GM23338 (cell line): Measurements from ENCODE around the gene ZNF516.

ENCODE experiments used
- EZH2phosphoT487 ChIP-seq: fragments of 200-600 bp; sonication (generic); IDR thresholded peaks from one replicate; pipeline ENCODE4 v1.8.1; 2018; ENCODE audit warnings: antibody characterized with exemption; ENCODE audit not compliant: unreplicated experiment
- POLR2AphosphoS5 ChIP-seq: IDR thresholded peaks from 2 replicates; pipeline ENCODE4 v1.6.1; 2016; ENCODE audit warnings: antibody characterized with exemption, low read depth
- TF ChIP-seq, protein P1 (sequence below): IDR thresholded peaks from 2 replicates; pipeline ENCODE4 v1.6.1; 2016; ENCODE audit warnings: antibody characterized with exemption
- TF ChIP-seq, protein P2 (sequence below), 2 experiments: fragments of 200-600 bp in 1 of 2; sonication (generic) in 1 of 2; conservative IDR thresholded peaks; 2 replicates each; pipeline versions ENCODE4 v1.5.1 to v1.6.1; 2016 to 2017; ENCODE audit warnings: antibody characterized with exemption in 2 of 2, low read depth in 2 of 2, mild to moderate bottlenecking in 2 of 2, moderate library complexity in 1 of 2

DNA sequence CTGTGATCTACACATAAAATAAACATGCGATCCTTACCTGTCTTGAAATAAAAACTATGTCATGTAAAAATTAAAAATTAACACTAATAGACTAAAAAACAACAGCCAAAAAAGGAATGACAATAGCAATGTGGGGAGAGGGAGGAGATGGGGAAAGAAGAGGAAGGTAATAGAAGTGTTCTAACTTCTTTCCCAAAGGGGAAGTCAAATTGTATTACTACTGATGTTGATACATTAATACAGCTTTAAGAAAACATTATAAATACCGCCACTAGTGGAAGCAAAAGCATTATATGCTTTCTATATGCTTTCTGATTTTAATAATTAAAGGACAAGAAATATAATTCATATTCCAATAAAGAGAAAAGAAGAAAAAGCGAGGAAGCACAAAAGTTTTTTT lies 22.2 kb downstream of the ZNF516 start:
- TF ChIP-seq, protein P1, sequence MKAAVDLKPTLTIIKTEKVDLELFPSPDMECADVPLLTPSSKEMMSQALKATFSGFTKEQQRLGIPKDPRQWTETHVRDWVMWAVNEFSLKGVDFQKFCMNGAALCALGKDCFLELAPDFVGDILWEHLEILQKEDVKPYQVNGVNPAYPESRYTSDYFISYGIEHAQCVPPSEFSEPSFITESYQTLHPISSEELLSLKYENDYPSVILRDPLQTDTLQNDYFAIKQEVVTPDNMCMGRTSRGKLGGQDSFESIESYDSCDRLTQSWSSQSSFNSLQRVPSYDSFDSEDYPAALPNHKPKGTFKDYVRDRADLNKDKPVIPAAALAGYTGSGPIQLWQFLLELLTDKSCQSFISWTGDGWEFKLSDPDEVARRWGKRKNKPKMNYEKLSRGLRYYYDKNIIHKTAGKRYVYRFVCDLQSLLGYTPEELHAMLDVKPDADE, result no peak
- TF ChIP-seq POLR2AphosphoS5, result no peak
- TF ChIP-seq, protein P2, sequence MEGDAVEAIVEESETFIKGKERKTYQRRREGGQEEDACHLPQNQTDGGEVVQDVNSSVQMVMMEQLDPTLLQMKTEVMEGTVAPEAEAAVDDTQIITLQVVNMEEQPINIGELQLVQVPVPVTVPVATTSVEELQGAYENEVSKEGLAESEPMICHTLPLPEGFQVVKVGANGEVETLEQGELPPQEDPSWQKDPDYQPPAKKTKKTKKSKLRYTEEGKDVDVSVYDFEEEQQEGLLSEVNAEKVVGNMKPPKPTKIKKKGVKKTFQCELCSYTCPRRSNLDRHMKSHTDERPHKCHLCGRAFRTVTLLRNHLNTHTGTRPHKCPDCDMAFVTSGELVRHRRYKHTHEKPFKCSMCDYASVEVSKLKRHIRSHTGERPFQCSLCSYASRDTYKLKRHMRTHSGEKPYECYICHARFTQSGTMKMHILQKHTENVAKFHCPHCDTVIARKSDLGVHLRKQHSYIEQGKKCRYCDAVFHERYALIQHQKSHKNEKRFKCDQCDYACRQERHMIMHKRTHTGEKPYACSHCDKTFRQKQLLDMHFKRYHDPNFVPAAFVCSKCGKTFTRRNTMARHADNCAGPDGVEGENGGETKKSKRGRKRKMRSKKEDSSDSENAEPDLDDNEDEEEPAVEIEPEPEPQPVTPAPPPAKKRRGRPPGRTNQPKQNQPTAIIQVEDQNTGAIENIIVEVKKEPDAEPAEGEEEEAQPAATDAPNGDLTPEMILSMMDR (conservative IDR thresholded peaks at IDR 0.05; ENCODE audit: low read depth in 2 of 2), result no peak
- no peak for TF ChIP-seq EZH2phosphoT487
